Stomach (tissue), 9 donors: Measurements from ENCODE around the gene CNTFR. TPM values are rescaled to one million over a fixed set of nuclear protein-coding genes. Genes with fewer than 3 reads are reported as not detected.
A peak's percentile ranks its signal among the peaks of the same experiment; 100 is the strongest.

Source experiments
- DNase-seq, 2 donors: peaks; one replicate each; pipeline versions ENCODE4 v3.0.0 to v3.0.0-alpha.2; 2013 to 2019
- H3K27ac ChIP-seq, 5 donors: fragments of 200-600 bp in 4 of 5; sonication (generic) in 4 of 5; one replicate each; pipeline ENCODE4 v1.5.1; 2013 to 2019; ENCODE audit warnings: mild to moderate bottlenecking in 1 of 5, moderate library complexity in 1 of 5
- H3K27me3 ChIP-seq, 3 donors: fragments of 200-600 bp; sonication (generic); one replicate each; pipeline ENCODE4 v1.5.1; 2017 to 2019; ENCODE audit warnings: mixed run types in 1 of 3
- H3K36me3 ChIP-seq, 4 donors: fragments of 200-600 bp; sonication (generic); 1 replicate in 3 of 4; 2 replicates in 1 of 4; pipeline ENCODE4 v1.5.1; 2016 to 2019
- H3K4me1 ChIP-seq, 4 donors: fragments of 200-600 bp; sonication (generic); one replicate each; pipeline ENCODE4 v1.5.1; 2016 to 2019
- H3K4me3 ChIP-seq, 4 donors: fragments of 200-600 bp; sonication (generic) in 3 of 4; one replicate each; pipeline ENCODE4 v1.5.1; 2016 to 2019; ENCODE audit warnings: mild to moderate bottlenecking in 1 of 4
- H3K9me3 ChIP-seq, 4 donors: fragments of 200-600 bp; sonication (generic); one replicate each; pipeline ENCODE4 v1.5.1; 2016 to 2019
- EP300 ChIP-seq: sonication (generic); formaldehyde crosslinking; IDR thresholded peaks from one replicate; pipeline ENCODE4 v1.6.1; 2017; ENCODE audit warnings: antibody characterized with exemption
- POLR2A ChIP-seq, 4 donors: fragments of 450-650 bp; IDR thresholded peaks; one replicate each; pipeline ENCODE4 v1.6.1; 2016; ENCODE audit warnings: antibody characterized with exemption in 4 of 4, control low read depth in 2 of 4, mild to moderate bottlenecking in 1 of 4, moderate library complexity in 1 of 4
- POLR2AphosphoS5 ChIP-seq, 3 donors: sonication (generic); formaldehyde crosslinking; IDR thresholded peaks; one replicate each; pipeline ENCODE4 v1.6.1; 2016; ENCODE audit warnings: antibody characterized with exemption in 3 of 3
- WGBS, 5 donors: extraction: QIAGEN DNeasy Blood & Tissue Kit in 3 of 5; methylation state at CpG; one replicate each; pipeline versions ENCODE4 v1.1.5 to v1.1.7; 2013 to 2018; 5-methylcytosine and 5-hydroxymethylcytosine counted together
- intact Hi-C: fragments of 100-400 bp; cut with DNase I; formaldehyde crosslinking; loops from one replicate; pipeline ENCODE4 v1.15.1; 2023; ENCODE audit warnings: low total_unique reads
- polyA plus RNA-seq, 3 donors: library from polyadenylated mRNA; stranded (reverse); fragments of 200-250 nt; gene quantifications; one replicate each; pipeline ENCODE4 v1.2.3, GENCODE V29; 2013
- total RNA-seq, 5 donors: library from RNA; depleted of rRNA; stranded (reverse); fragments of >200 nt; gene quantifications; one replicate each; pipeline versions ENCODE4 v1.1.0 to v1.2.3, GENCODE V29; 2014 to 2016
- TF ChIP-seq, protein P1 (sequence below), 7 experiments: fragments of 450-650 bp in 4 of 7; fragments of 200-600 bp in 3 of 7; sonication (generic) in 3 of 7; IDR thresholded peaks; one replicate each; pipeline ENCODE4 v1.5.1; 2016 to 2019; ENCODE audit warnings: antibody characterized with exemption in 7 of 7, control low read depth in 2 of 7, mild to moderate bottlenecking in 1 of 7
- donor health status: healthy with polysubstance abuse.
- donor health status: Bipolar disorder and iron deficiency.
- donor health status: healthy.

CNTFR gene
- total and polyA plus RNA-seq, 8 donors: 2.2 to 15.8 (median 2.9) TPM; not detected in 1

DNA sequence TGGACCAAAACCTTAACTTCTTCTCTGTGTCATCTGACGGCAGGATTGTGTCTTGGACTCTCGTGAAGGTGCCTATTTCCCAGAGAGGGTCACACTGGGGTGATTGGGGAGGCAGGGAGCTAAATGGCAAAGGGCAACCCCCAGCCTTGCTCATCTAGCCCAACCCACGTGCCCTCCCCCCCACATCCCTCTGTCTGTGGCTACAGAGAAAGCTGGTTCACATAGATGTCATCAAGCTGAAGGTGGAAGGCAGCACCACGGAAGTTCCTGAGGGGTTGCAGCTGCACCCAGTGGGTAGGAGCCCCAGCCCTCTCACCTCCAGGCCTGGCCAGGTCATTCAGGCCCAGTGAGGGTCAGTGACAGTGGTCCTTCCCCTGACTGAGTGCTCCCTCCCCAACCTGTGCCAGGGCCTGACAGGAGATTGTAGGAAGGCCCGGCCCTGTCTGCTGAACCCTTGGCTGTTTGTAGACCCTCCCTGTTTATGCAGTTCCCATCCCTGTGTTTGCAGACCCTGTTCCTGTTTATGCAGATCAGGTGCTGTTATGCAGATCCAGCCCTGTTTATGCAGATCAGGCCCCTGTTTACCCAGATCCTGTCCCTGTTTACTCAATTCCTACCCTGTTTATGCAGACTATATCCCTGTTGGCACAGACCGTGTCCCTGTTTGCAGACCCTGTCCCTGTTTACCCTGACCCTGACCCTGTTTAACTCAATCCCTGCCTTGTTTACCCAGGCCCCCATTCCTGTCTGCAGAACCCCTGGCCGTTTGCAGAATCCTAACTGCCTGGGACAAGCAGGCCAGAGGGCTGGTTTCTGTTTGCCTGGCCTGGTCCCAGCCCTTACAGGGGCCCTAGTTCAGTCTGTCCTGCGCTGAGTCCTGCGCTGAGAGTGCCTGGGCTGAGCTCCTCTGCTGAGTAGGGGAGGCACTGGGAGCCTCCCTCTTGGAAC is 77.1 kb downstream of the CNTFR start:
- peaks cover 0 to 21% (median 9%) of the 10 kb centered on the region in 4 donors for H3K4me1 ChIP-seq
- peak in 1 of 2 donors; percentile 52 for DNase-seq
- peak overlapping the region in 1 of 5 donors; percentile 7 for H3K27ac ChIP-seq
- WGBS, 5 donors: 47 to 65% (median 54%) methylated on average over 8 to 9 of the region's 9 CpGs
- intact Hi-C loops: no loop called here
- H3K4me3 ChIP-seq: no peak overlapping the region
- no peaks in the 10 kb centered on the region for H3K9me3 ChIP-seq
- H3K36me3 ChIP-seq: no peaks in the 10 kb centered on the region
- TF ChIP-seq EP300 (no peak), POLR2A (IDR thresholded peaks at IDR 0.05) (no peak), POLR2AphosphoS5 (IDR thresholded peaks at IDR 0.05) (no peak)
- TF ChIP-seq, protein P1, sequence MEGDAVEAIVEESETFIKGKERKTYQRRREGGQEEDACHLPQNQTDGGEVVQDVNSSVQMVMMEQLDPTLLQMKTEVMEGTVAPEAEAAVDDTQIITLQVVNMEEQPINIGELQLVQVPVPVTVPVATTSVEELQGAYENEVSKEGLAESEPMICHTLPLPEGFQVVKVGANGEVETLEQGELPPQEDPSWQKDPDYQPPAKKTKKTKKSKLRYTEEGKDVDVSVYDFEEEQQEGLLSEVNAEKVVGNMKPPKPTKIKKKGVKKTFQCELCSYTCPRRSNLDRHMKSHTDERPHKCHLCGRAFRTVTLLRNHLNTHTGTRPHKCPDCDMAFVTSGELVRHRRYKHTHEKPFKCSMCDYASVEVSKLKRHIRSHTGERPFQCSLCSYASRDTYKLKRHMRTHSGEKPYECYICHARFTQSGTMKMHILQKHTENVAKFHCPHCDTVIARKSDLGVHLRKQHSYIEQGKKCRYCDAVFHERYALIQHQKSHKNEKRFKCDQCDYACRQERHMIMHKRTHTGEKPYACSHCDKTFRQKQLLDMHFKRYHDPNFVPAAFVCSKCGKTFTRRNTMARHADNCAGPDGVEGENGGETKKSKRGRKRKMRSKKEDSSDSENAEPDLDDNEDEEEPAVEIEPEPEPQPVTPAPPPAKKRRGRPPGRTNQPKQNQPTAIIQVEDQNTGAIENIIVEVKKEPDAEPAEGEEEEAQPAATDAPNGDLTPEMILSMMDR (IDR thresholded peaks at IDR 0.05): no peak
- no peaks in the 10 kb centered on the region for H3K27me3 ChIP-seq

DNA sequence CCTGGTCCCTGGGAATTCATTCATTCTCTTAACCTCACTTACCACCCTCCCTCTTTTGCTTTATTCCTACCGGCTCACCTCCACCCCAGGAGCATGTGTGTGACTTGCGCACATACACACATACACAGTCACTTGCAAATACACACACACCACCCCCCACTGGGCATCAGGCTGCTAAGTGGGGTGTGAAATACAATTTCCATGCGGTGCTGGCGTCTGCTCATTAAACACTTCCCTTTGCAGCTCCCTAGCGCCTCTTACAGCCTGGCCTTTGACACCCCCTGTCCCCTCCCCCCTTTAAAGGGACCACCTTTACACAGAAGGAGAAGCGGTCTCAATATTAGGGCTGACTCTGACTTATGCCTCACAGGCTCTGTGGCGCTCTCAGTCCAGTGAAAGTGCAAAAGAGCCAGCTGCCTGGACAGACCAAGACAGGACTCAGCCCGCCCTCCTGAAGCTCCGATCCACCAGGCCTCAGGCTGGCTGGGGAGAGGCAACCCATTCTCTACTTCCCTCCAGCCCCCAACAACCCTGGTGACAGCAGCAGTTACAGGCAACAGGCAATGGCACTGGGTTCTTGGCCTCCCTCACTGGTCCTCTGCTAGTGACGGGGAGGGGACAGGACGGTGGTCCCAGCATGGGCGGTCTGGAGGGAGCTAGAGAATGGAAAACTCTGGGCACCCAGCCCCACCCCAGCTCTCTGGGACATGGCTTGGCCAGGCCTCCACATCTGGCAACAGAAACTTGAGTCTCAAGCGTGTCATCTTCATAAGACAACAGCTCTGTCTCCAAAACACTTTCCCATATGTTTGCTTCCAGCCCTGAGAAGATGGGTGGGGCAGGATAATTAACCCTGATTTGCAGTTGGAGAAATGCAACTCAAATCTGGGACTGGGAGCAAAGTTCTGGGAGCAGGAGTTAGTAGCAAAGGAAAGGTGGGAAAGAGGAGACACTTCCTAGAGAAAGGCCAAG is 78.7 kb downstream of the CNTFR start:
- 68 to 74% (median 72%) methylated on average over 12 to 13 of the region's 13 CpGs for WGBS, 5 donors

DNA sequence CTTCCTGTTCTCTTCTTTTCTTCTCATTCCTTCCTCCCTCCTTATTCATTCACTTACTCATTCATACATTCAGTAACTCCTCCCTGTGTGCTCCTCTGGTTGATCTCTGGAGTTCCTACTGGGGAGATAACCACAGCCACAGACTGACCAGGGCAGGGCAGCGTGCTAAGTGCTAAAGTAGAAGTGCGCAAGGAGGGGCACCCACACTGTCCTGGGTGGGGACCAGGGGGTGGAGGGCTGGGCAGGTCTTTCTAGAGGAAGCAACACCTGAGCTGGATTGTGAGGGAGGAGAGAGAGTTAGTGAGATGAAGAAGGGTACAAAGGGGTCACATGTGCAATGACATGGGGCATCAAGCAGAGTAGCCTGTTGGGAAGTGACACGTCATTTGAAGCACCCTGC is 80.6 kb downstream of the CNTFR start:
- Histone ChIP-seq H3K27me3 (no peaks in the 10 kb centered on the region), H3K27ac (no peak overlapping the region), H3K36me3 (no peaks in the 10 kb centered on the region), H3K4me3 (no peak overlapping the region), H3K4me1 (peaks cover 0 to 20% (median 8%) of the 10 kb centered on the region in 4 donors), H3K9me3 (no peaks in the 10 kb centered on the region)
- DNase-seq: no peak
- 78 to 94% (median 85%) methylated on average over 3 of the region's 3 CpGs for WGBS, 5 donors
- intact Hi-C loops: no loop called here
- TF ChIP-seq, protein P1 (IDR thresholded peaks at IDR 0.05): no peak
- TF ChIP-seq POLR2AphosphoS5 (IDR thresholded peaks at IDR 0.05) (no peak), POLR2A (IDR thresholded peaks at IDR 0.05) (no peak), EP300 (no peak)

More for the DNA sequence above, 78.7 kb downstream of the CNTFR start:
- H3K4me3 ChIP-seq: no peak overlapping the region
- H3K36me3 ChIP-seq: no peaks in the 10 kb centered on the region
- no peaks in the 10 kb centered on the region for H3K27me3 ChIP-seq
- H3K4me1 ChIP-seq: peaks cover 0 to 21% (median 9%) of the 10 kb centered on the region in 4 donors
- H3K9me3 ChIP-seq: no peaks in the 10 kb centered on the region
- intact Hi-C loops: no loop called here
- no peak overlapping the region for H3K27ac ChIP-seq
- no peak for TF ChIP-seq EP300
- no peak for DNase-seq

- Histone ChIP-seq H3K4me3 (no peak overlapping the region), H3K27ac (no peak overlapping the region), H3K4me1 (peaks cover 0 to 15% (median 6%) of the 10 kb centered on the region in 4 donors), H3K27me3 (no peaks in the 10 kb centered on the region), H3K36me3 (no peaks in the 10 kb centered on the region), H3K9me3 (no peaks in the 10 kb centered on the region)
- 89 to 96% (median 94%) methylated on average over 3 of the region's 3 CpGs for WGBS, 5 donors
- intact Hi-C loops: no loop called here
- TF ChIP-seq EP300 (no peak), POLR2AphosphoS5 (IDR thresholded peaks at IDR 0.05) (no peak), POLR2A (IDR thresholded peaks at IDR 0.05) (no peak)
- TF ChIP-seq, protein P1 (IDR thresholded peaks at IDR 0.05): no peak
- DNase-seq: no peak
Observed at GRCh38 chr9:34508463-34508862, 81.1 kb downstream of the CNTFR start.
